Measurements from ENCODE around the gene SERTAD1. TPM values are rescaled to one million over a fixed set of nuclear protein-coding genes. Genes with fewer than 3 reads are reported as not detected.
"Not testable (repeated sequence)": the region's sequence is repeated elsewhere in the genome, so short reads cannot be mapped to it uniquely, and the experiment has no call there.

The SERTAD1 gene
- total RNA-seq, 1 experiment from 2014 or later, result 35.3 TPM

- Histone ChIP-seq H3K27me3 (no peaks in the 10 kb centered on the region), H3K36me3 (no peaks in the 10 kb centered on the region), H3K9me3 (no peaks in the 10 kb centered on the region), H3K4me3 (peak overlapping the region; percentile 39)
- peak; percentile 97 for DNase-seq
Measured at GRCh38 chr19:40433391-40434216, 7.8 kb upstream of the SERTAD1 start.

- H3K9me3 ChIP-seq, H3K27me3 ChIP-seq, DNase-seq, H3K36me3 ChIP-seq: not testable (repeated sequence)
- H3K4me3 ChIP-seq, result peak overlapping the region; percentile 39
Measured at GRCh38 chr19:40432760-40433159, 7.0 kb upstream of the SERTAD1 start.

GRCh38 chr19:40431698-40432097 lies 5.9 kb upstream of the SERTAD1 start:
- Histone ChIP-seq H3K4me3 (no peak overlapping the region), H3K36me3 (no peaks in the 10 kb centered on the region), H3K9me3 (no peaks in the 10 kb centered on the region), H3K27me3 (no peaks in the 10 kb centered on the region)
- DNase-seq, result no peak

GRCh38 chr19:40430242-40430641 lies 4.5 kb upstream of the SERTAD1 start:
- not testable (repeated sequence) for H3K9me3 ChIP-seq, H3K4me3 ChIP-seq, DNase-seq, H3K36me3 ChIP-seq, H3K27me3 ChIP-seq

- not testable (repeated sequence) for H3K4me3 ChIP-seq, H3K27me3 ChIP-seq, H3K36me3 ChIP-seq, H3K9me3 ChIP-seq, DNase-seq
Measured at GRCh38 chr19:40428197-40428596, 2.4 kb upstream of the SERTAD1 start.

GRCh38 chr19:40424637-40425449 lies 949 bp downstream of the SERTAD1 start:
- Histone ChIP-seq H3K27me3 (no peaks in the 10 kb centered on the region), H3K4me3 (peak overlapping the region; percentile 88), H3K9me3 (no peaks in the 10 kb centered on the region), H3K36me3 (peaks cover 27% of the 10 kb centered on the region)
- peak; percentile 24 for DNase-seq

- H3K9me3 ChIP-seq, result no peaks in the 10 kb centered on the region
- H3K27me3 ChIP-seq, result no peaks in the 10 kb centered on the region
- DNase-seq, result no peak
- H3K36me3 ChIP-seq, result peaks cover 27% of the 10 kb centered on the region
- peak overlapping the region; percentile 88 for H3K4me3 ChIP-seq
Measured at GRCh38 chr19:40423938-40424337, 1.9 kb downstream of the SERTAD1 start.

GRCh38 chr19:40422748-40423566 lies 2.8 kb downstream of the SERTAD1 start:
- DNase-seq, result no peak
- no peak overlapping the region for H3K4me3 ChIP-seq
- H3K27me3 ChIP-seq, result no peaks in the 10 kb centered on the region
- peaks cover 27% of the 10 kb centered on the region for H3K36me3 ChIP-seq
- no peaks in the 10 kb centered on the region for H3K9me3 ChIP-seq

- no peak for DNase-seq
- H3K36me3 ChIP-seq, result peaks cover 27% of the 10 kb centered on the region
- no peaks in the 10 kb centered on the region for H3K9me3 ChIP-seq
- H3K27me3 ChIP-seq, result no peaks in the 10 kb centered on the region
- no peak overlapping the region for H3K4me3 ChIP-seq
Measured at GRCh38 chr19:40421993-40422747, 3.6 kb downstream of the SERTAD1 start.

GRCh38 chr19:40420766-40421765 lies 4.7 kb downstream of the SERTAD1 start:
- peaks cover 27% of the 10 kb centered on the region for H3K36me3 ChIP-seq
- DNase-seq, result peak; percentile 97
- H3K4me3 ChIP-seq, result peak overlapping the region; percentile 63
- H3K9me3 ChIP-seq, result no peaks in the 10 kb centered on the region
- no peaks in the 10 kb centered on the region for H3K27me3 ChIP-seq

- peak overlapping the region; percentile 63 for H3K4me3 ChIP-seq
- no peak for DNase-seq
- H3K9me3 ChIP-seq, result no peaks in the 10 kb centered on the region
- H3K27me3 ChIP-seq, result no peaks in the 10 kb centered on the region
- H3K36me3 ChIP-seq, result peaks cover 27% of the 10 kb centered on the region
Measured at GRCh38 chr19:40420451-40420765, 5.4 kb downstream of the SERTAD1 start.

GRCh38 chr19:40419780-40420179 lies 6.0 kb downstream of the SERTAD1 start:
- no peak overlapping the region for H3K4me3 ChIP-seq
- no peaks in the 10 kb centered on the region for H3K9me3 ChIP-seq
- DNase-seq, result no peak
- H3K27me3 ChIP-seq, result no peaks in the 10 kb centered on the region
- H3K36me3 ChIP-seq, result peaks cover 25% of the 10 kb centered on the region

GRCh38 chr19:40419066-40419612 lies 6.7 kb downstream of the SERTAD1 start:
- peaks cover 21% of the 10 kb centered on the region for H3K36me3 ChIP-seq
- H3K9me3 ChIP-seq, result no peaks in the 10 kb centered on the region
- no peaks in the 10 kb centered on the region for H3K27me3 ChIP-seq
- H3K4me3 ChIP-seq, result no peak overlapping the region
- no peak for DNase-seq

- H3K27me3 ChIP-seq, result no peaks in the 10 kb centered on the region
- H3K9me3 ChIP-seq, result no peaks in the 10 kb centered on the region
- peaks cover 17% of the 10 kb centered on the region for H3K36me3 ChIP-seq
- no peak overlapping the region for H3K4me3 ChIP-seq
- DNase-seq, result no peak
Measured at GRCh38 chr19:40418040-40418439, 7.8 kb downstream of the SERTAD1 start.

- Histone ChIP-seq H3K36me3 (peaks cover 12% of the 10 kb centered on the region), H3K9me3 (no peaks in the 10 kb centered on the region), H3K27me3 (no peaks in the 10 kb centered on the region), H3K4me3 (no peak overlapping the region)
- DNase-seq, result no peak
Measured at GRCh38 chr19:40417643-40417981, 8.2 kb downstream of the SERTAD1 start.

All from MG63 (cell line).